Coronary artery (tissue), 2 donors: Measurements from ENCODE around the gene CEP192.

Source experiments
- DNase-seq: peaks from one replicate; pipeline ENCODE4 v3.0.0-alpha.2; 2017; ENCODE audit warnings: low spot score
- H3K27ac ChIP-seq, 2 donors: fragments of 200-600 bp; sonication (generic); one replicate each; pipeline ENCODE4 v1.5.1; 2016 to 2019
- H3K4me3 ChIP-seq: fragments of 200-600 bp; sonication (generic); 2 replicates; pipeline ENCODE4 v1.5.1; 2016; ENCODE audit warnings: mild to moderate bottlenecking, moderate library complexity
- CTCF ChIP-seq: fragments of 200-600 bp; sonication (generic); IDR thresholded peaks from one replicate; pipeline ENCODE4 v1.5.1; 2019; ENCODE audit warnings: antibody characterized with exemption

Gene CEP192

GRCh38 chr18:13018374-13018773 is 27.2 kb downstream of the CEP192 start:
- Histone ChIP-seq H3K27ac (no peak overlapping the region), H3K4me3 (no peak overlapping the region)
- DNase-seq, result no peak
- no peak for TF ChIP-seq CTCF

GRCh38 chr18:13019301-13019700 is 28.1 kb downstream of the CEP192 start:
- no peak overlapping the region for H3K4me3 ChIP-seq
- TF ChIP-seq CTCF, result no peak
- no peak for DNase-seq
- no peak overlapping the region for H3K27ac ChIP-seq

GRCh38 chr18:13022644-13023043 is 31.5 kb downstream of the CEP192 start:
- no peak overlapping the region for H3K27ac ChIP-seq
- no peak for TF ChIP-seq CTCF
- H3K4me3 ChIP-seq, result no peak overlapping the region
- DNase-seq, result no peak

GRCh38 chr18:13025233-13025632 is 34.1 kb downstream of the CEP192 start:
- TF ChIP-seq CTCF, result no peak
- no peak for DNase-seq
- H3K27ac ChIP-seq, result no peak overlapping the region
- H3K4me3 ChIP-seq, result no peak overlapping the region

GRCh38 chr18:13026583-13027270 is 35.6 kb downstream of the CEP192 start:
- DNase-seq, result no peak
- no peak overlapping the region for H3K4me3 ChIP-seq
- no peak overlapping the region for H3K27ac ChIP-seq
- no peak for TF ChIP-seq CTCF

- no peak for TF ChIP-seq CTCF
- DNase-seq, result no peak
- no peak overlapping the region for H3K27ac ChIP-seq
Observed at GRCh38 chr18:13028869-13029268, 37.7 kb downstream of the CEP192 start.

GRCh38 chr18:13032173-13032572 is 41.0 kb downstream of the CEP192 start:
- H3K4me3 ChIP-seq, result no peak overlapping the region
- DNase-seq, result no peak
- H3K27ac ChIP-seq, result no peak overlapping the region
- no peak for TF ChIP-seq CTCF

More at GRCh38 chr18:13028869-13029268, 37.7 kb downstream of the CEP192 start:
- no peak overlapping the region for H3K4me3 ChIP-seq
